ENCODE measurements around the gene AGO3.
"Not testable (repeated sequence)": the region's sequence is repeated elsewhere in the genome, so short reads cannot be mapped to it uniquely, and the experiment has no call there.

Gene AGO3

GRCh38 chr1:35930593-35931445 lies at the start of gene AGO3:
TSS of gene AGO3 (plus strand) at chr1:35931105. CDS start at chr1:35931427, 322 bp downstream.
- DNase-seq = peak; percentile 86

DNA sequence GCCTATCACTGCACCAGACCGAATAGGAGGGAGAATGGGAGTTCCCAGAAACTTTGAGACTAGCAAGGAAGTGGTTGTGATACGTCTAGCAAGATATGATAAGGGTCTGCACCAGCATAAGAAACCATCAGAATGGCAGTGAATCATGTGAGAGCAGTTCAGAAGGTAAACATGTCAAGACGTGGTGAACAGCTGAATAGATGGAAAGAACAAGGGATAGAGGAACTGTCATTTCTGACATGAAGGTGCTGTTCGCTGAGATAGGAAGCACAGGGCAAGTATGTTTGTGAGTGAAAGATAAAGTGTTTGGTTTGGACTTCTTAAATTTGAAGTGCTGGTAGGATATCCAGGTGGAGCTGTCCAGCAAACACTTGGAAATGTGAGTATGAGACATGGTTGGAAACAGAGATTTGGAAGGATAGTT lies 49.0 kb upstream of the AGO3 start:
- no peak for DNase-seq

GRCh38 chr1:35882586-35882944 lies 48.3 kb upstream of the AGO3 start:
- no peak for DNase-seq

- peak; percentile 96 for DNase-seq
Measured at GRCh38 chr1:35882945-35883634, 47.8 kb upstream of the AGO3 start, which contains the start of gene AGO1. TSS of gene AGO1 (plus strand) at chr1:35883209. CDS start at chr1:35883422, 213 bp downstream.

- peak; percentile 24 for DNase-seq
Measured at GRCh38 chr1:35883635-35884101, 47.2 kb upstream of the AGO3 start.

DNA sequence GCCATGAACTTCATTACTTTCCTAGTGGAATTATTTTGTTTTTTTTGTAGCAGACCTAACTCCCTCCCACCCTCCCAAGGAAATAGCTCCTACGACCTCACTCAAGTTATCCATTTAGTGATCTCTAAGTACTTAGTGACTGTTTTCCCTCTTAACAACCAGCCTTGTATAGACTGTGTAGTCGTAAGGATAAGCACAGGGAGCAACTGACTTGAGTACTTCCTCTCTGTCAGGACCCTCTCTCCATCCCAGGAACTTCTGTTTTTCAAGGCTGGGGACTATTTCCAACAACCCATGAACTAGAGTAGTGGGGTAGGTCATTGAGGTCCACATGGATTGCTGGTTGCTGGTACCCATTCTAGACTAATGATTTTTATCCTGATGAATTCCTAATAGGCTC lies 46.0 kb upstream of the AGO3 start:
- DNase-seq = no peak

DNA sequence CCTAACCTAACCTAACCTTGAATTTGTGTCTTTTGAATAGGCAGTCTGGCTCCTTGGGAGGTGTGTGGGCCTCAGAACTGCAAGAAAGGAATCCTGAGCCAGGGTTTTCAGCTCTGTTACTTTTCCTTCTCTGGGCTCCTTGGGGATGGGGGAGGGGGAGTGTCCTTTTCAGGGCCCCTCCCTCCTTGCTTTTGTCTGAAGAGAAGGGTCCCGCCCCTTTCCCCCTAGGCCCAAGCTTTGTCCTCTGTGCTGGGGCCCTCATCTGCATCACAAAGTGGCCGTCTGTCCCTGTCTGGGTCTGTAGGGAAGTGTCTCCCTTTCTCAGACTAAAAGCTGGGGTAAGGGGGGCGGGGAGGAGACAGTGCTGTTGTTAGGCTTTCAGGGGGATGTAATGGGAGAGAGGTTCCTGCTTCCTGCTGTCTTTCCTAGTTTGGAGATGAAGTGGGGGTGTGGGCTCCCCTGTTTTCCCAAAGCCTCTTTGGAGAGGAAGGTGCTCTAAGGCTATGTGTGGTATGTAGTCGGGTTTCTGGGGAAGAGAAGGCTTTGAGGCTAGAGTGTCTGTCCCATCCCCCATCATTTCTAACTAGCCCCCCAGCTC lies 44.8 kb upstream of the AGO3 start:
- DNase-seq = no peak

DNA sequence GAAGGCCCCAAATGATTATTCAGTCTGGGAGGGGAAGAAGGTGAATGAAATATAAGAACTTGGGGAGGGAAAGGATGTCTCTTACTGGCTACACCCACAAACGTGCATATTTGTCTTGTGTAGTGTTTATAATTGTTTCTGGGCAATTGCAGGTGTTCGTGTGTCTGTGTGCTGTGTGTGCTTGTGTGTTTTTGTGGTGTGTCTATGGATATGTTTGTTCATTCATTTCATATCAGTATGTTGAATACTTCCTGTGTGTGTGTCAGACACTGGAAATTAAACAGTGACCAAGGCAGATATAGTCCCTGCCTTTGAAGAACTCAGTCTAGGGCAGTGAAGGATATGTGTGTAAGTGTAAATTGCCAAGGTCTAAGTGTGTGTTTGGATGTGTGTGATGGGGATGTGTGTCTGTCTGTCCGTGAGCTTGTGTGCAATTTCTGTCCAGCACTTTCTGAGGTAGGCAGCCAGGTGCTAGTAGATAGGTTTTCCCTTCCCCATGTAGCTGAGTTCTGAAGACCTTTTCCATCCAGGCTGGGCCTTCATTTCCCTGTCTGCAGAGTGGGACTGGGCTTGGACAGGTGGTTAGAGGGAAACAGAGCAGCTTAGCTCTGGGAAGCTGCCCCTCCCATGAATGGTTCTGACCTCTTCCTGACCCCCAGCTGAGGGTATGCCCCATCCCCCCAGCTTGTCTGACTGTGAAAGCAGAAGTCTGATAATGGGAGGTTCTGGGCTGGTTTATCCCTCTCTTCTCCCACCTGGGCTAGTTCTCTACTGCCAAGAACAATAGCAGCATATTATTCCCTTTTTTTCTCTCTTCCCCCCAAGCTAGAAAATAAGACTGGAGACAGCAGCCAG lies 44.1 kb upstream of the AGO3 start:
- DNase-seq = no peak

GRCh38 chr1:35887508-35887907 lies 43.4 kb upstream of the AGO3 start:
- DNase-seq = no peak

DNA sequence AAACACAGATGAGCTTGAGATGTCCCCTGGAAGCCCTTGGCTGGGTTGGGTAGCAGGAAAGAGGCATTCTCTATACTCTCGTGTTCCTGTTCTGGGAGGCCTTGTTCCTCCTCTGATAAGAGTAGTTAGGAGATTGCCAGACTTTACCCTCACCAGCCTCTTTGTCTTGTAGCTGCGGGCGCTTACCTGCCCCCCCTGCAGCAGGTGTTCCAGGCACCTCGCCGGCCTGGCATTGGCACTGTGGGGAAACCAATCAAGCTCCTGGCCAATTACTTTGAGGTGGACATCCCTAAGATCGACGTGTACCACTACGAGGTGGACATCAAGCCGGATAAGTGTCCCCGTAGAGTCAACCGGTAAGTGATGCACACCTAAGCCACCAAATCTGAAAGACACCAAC lies 42.6 kb upstream of the AGO3 start:
- no peak for DNase-seq

GRCh38 chr1:35888981-35889380 lies 41.9 kb upstream of the AGO3 start:
- DNase-seq = not testable (repeated sequence)

- no peak for DNase-seq
Measured at GRCh38 chr1:35893051-35893879, 37.6 kb upstream of the AGO3 start.

DNA sequence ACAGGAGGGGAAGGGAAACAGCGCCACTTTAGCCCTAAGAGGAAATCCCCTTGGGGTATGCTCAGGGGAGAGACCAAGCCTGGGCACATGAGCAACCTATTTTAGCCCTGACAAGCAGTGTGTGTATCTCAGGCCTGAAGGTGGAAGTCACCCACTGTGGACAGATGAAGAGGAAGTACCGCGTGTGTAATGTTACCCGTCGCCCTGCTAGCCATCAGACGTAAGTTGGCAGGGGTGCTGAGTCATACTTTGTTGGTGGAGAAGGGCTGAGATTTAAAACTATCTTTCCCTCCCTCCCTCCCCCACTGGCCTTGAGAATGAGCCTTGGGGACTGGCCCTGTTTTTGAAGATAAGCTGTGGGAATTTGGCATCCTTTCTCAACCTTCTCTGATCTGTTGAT lies 36.7 kb upstream of the AGO3 start:
- DNase-seq = peak; percentile 4

- no peak for DNase-seq
Measured at GRCh38 chr1:35894656-35895055, 36.2 kb upstream of the AGO3 start.

- DNase-seq = no peak
Measured at GRCh38 chr1:35899941-35900340, 31.0 kb upstream of the AGO3 start.

DNA sequence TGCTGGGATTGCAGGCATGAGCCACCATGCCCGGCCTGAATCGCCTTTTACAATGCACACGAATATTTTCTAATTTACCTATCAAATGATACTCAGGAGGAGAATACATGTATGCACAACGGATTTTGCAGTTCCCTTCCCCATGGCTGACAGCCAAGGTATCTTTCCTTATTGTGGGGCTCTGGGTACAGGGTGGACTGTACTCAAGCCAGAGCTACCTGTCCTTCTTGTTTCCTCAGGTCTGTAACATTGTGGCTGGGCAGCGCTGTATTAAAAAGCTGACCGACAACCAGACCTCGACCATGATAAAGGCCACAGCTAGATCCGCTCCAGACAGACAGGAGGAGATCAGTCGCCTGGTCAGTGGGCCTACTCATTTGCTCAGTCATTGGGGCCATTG lies 29.7 kb upstream of the AGO3 start:
- DNase-seq = no peak

DNA sequence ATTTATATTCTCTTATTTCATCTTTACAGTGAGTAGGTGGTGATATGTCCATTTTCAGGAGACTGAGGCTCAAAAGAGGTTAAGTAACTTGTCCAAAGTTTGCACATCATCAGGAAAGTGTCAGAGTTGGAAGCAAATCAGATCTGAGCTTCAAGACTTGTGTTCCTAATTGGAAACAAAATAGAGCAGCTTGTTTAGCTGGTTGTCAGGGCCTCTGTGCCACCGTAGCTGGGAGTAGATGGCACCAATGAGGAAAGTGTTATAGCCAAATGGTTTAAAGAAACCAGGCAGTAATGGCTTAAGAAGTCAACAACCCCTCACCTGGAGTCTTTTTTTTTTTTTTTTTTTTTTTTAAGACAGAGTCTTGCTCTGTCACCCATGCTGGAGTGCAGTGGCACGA lies 28.2 kb upstream of the AGO3 start:
- DNase-seq = no peak

DNA sequence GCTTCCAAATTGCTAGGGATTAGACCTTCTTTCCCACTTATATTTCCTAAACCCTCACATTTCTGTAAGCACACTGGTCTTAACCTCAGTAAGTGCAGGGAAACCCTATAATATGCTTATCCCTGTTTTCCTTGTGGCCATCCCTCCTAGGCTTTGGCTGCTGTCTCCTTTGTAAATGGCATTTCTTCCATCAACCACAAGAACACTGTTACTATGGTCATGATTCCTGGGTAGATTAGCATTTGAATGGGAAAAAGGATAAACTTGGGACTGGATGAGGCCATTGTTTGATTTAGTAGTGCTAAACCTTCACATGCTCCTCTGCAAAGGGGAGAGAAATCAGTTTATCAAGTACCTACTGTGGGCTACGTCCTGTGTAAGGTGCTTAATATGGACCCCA lies 16.2 kb upstream of the AGO3 start:
- DNase-seq = no peak

DNA sequence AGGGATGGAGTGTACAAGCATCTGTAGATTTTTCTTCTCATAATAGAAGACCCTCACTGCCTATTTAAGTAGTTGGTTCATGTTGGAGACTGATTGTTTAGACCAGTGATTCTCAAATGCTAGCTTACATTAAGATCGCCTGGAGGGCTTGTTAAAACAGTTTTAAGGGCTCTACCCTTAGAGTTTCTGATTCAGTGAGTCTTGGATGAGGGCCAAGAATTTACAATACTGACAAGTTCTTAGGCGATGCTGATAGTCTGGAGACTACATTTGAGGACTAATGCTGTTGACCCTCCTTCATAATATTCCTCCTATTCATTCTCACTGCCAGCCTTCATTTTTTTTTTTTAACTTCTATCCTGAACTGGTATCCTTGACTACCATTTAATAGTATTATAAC lies 15.2 kb upstream of the AGO3 start:
- DNase-seq = no peak

GRCh38 chr1:35923791-35924221 lies 7.1 kb upstream of the AGO3 start:
- no peak for DNase-seq

GRCh38 chr1:35924838-35925237 lies 6.1 kb upstream of the AGO3 start:
- no peak for DNase-seq

DNA sequence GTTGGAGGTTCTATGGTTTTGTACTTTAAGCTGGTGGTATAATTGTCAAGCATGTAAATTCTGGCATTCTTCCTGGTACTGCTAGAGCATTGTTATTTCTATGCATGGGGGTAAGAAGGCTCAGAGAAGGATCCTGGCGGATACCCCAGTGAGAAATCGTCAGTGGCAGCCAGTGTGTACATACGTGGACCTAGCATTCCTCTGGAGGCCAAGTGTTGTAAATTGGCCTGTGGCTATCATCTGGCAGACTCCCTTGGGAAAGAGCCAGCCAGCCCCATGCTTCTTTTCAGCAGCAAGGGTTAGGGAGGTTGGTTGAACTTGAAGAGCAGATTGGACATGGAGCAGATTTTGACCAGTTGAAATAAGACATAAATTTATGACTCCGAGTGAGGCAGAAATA lies 5.2 kb upstream of the AGO3 start:
- DNase-seq = no peak
